ENCODE data around the gene PLAAT3.
A peak's percentile ranks its signal among the peaks of the same experiment; 100 is the strongest.

PLAAT3 gene

GRCh38 chr11:63567044-63567840, 47.0 kb downstream of the PLAAT3 start:
- DNase-seq (ENCODE audit: insufficient read length, low spot score) (peak; percentile 45), FAIRE-seq (peak; percentile 90)
- no peak for TF ChIP-seq POLR2A (IDR thresholded peaks at IDR 0.05; ENCODE audit: low read depth, low read length)

GRCh38 chr11:63564784-63565350, 49.4 kb downstream of the PLAAT3 start:
- TF ChIP-seq POLR2A (IDR thresholded peaks at IDR 0.05; ENCODE audit: low read depth, low read length) = no peak
- DNase-seq (ENCODE audit: insufficient read length, low spot score) (no peak), FAIRE-seq (no peak)

- TF ChIP-seq POLR2A (IDR thresholded peaks at IDR 0.05; ENCODE audit: low read depth, low read length) = no peak
- no peak for DNase-seq (ENCODE audit: insufficient read length, low spot score)
- no peak for FAIRE-seq
Observed at GRCh38 chr11:63564056-63564774, 50.0 kb downstream of the PLAAT3 start.

- no peak for FAIRE-seq
- TF ChIP-seq POLR2A (IDR thresholded peaks at IDR 0.05; ENCODE audit: low read depth, low read length) = no peak
- no peak for DNase-seq (ENCODE audit: insufficient read length, low spot score)
Observed at GRCh38 chr11:63563201-63564055, 50.8 kb downstream of the PLAAT3 start, which contains the start of gene PLAAT2. TSS of gene PLAAT2 (minus strand) at chr11:63563379. CDS start at chr11:63563324, 55 bp downstream.

DNA sequence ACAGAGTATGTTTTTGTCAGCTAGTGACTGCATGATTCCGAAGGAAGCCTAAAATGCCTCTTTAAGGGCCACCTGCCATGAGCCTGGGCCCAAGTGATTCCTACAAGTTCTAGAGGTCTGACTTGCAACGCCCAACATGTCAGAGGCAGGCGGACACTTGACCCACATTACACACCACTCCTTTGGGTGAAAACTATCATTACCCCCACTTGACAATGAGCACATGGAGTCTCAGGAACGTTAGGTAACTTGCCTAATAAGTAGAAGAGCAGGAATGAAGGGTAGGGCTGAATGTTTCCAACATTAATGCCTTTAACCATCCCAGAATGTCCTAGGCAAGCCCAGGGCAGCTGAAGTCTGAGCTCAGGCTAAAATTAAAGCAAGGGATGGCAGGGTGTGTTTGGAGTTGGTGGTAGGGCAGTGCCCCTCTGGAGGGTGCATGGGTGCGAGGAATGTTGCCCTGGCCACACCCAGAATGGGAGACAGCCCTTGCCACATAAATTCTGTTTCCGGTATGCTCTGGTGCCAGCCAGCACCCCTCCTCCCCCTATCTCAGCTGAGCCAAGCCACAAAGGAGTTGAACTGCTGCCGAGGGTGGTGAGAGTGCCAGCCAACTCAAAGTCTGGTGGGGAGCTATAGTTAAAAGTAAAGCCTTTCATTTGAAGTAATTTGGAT, 53.6 kb downstream of the PLAAT3 start:
- DNase-seq (ENCODE audit: insufficient read length, low spot score) (peak; percentile 59), FAIRE-seq (no peak)
- no peak for TF ChIP-seq POLR2A (IDR thresholded peaks at IDR 0.05; ENCODE audit: low read depth, low read length)

- FAIRE-seq = no peak
- no peak for TF ChIP-seq POLR2A (IDR thresholded peaks at IDR 0.05; ENCODE audit: low read depth, low read length)
- no peak for DNase-seq (ENCODE audit: insufficient read length, low spot score)
Observed at GRCh38 chr11:63558459-63559157, 55.6 kb downstream of the PLAAT3 start.

- no peak for TF ChIP-seq POLR2A (IDR thresholded peaks at IDR 0.05; ENCODE audit: low read depth, low read length)
- no peak for FAIRE-seq
Observed at GRCh38 chr11:63557570-63557969, 56.7 kb downstream of the PLAAT3 start.

GRCh38 chr11:63556404-63557013, 57.7 kb downstream of the PLAAT3 start:
- DNase-seq (ENCODE audit: insufficient read length, low spot score) (no peak), FAIRE-seq (no peak)
- no peak for TF ChIP-seq POLR2A (IDR thresholded peaks at IDR 0.05; ENCODE audit: low read depth, low read length)

More at GRCh38 chr11:63557570-63557969, 56.7 kb downstream of the PLAAT3 start:
- no peak for DNase-seq (ENCODE audit: insufficient read length, low spot score)

DNA sequence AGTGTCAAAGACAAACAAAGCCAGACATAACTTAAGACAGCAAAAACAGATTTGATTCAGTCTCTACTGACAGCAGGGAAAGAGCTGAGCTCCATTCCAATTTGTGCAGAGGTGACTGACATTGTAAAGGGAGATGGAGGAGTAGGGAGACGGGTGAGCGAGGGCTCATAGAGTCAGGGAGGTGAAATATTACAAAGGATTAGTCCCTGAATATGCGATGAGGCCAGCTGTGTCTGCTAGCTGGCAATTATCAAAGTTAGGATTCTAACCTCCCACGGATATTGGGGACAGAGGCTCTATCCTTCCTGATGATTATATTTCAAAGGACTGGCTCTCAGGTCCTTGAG, 59.4 kb downstream of the PLAAT3 start:
- no peak for FAIRE-seq
- no peak for TF ChIP-seq POLR2A (IDR thresholded peaks at IDR 0.05; ENCODE audit: low read depth, low read length)

DNA sequence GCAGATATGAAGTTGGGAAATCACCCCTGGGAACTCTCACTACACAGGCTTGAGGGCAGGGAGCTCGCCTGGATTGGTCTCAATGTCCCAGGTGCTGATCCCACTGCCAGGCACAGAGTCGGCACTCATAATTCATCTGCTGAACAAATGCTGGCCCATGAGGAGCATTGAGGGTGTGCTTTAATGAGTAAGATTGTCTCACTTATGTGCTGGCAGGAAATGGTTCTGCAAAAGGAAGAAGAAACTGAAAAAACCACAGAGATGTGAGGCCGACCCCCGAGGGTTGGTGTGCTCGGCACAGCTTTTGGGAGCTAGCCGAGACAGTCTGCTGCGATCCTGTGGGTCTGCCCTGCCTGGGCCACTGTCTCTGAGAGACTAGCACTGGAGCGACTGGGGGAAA, 60.5 kb downstream of the PLAAT3 start:
- FAIRE-seq (no peak), DNase-seq (ENCODE audit: insufficient read length, low spot score) (no peak)
- TF ChIP-seq POLR2A (IDR thresholded peaks at IDR 0.05; ENCODE audit: low read depth, low read length) = no peak

More for the DNA sequence above, 59.4 kb downstream of the PLAAT3 start:
- DNase-seq (ENCODE audit: insufficient read length, low spot score) = no peak

DNA sequence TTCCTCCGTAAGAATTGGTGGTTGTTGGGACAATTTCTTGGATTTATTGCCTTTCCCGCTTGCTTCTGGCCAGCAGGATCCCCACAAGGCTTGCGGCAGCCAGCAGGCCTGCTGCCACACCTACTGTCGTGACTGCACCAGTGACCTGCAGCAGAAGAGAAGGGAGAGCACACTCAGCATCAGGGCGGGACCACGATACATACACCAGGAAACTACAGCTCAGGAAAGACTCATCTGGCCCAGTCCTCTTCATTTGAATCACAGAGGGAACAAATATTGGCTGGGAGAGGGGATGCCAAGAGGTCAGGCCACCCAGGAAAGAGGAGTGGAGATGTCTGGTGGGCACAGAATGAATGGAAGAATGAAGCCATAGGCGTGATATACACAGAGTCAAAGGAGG, 61.3 kb downstream of the PLAAT3 start:
- no peak for TF ChIP-seq POLR2A (IDR thresholded peaks at IDR 0.05; ENCODE audit: low read depth, low read length)
- FAIRE-seq (no peak), DNase-seq (ENCODE audit: insufficient read length, low spot score) (no peak)

DNA sequence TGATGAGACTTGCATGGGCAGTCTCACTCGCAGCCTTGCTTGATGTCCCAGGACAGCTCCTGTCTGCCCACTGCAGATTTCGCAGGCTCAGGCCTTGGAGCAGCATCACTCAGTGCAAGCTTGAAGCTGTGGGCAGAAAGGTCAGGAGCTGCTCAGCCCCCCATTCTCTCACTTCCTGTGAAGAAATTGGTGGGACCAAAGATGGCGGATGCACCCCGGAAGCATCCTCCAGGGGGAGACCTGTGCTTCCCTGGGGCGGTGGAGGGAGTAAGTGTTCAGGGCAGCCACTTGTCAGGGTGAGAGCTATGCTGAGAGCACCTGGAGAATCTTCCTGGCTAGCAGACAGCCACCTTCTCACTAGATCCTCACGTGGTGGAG, 62.4 kb downstream of the PLAAT3 start:
- DNase-seq (ENCODE audit: insufficient read length, low spot score) (no peak), FAIRE-seq (no peak)
- TF ChIP-seq POLR2A (IDR thresholded peaks at IDR 0.05; ENCODE audit: low read depth, low read length) = no peak

Data from H54 (cell line).